Measurements from ENCODE around the gene GAPDHS.

The GAPDHS gene

GRCh38 chr19:35510626-35510964, 22.7 kb upstream of the GAPDHS start:
- DNase-seq (ENCODE audit: low read depth in 3 of 3): no peak

GRCh38 chr19:35511337-35511736, 21.9 kb upstream of the GAPDHS start:
- no peak for DNase-seq (ENCODE audit: low read depth in 3 of 3)

GRCh38 chr19:35512831-35513627, 20.2 kb upstream of the GAPDHS start:
- no peak for DNase-seq (ENCODE audit: low read depth in 3 of 3)

- no peak for DNase-seq (ENCODE audit: low read depth in 3 of 3)
Measured at GRCh38 chr19:35513628-35514281, 19.5 kb upstream of the GAPDHS start, which contains the start of gene DMKN. Gene DMKN (minus strand): TSS chr19:35513649. CDS start chr19:35513475, 174 bp downstream.

- no peak for DNase-seq (ENCODE audit: low read depth in 3 of 3)
Measured at GRCh38 chr19:35514282-35514809, 18.9 kb upstream of the GAPDHS start.

- DNase-seq (ENCODE audit: low read depth in 3 of 3): no peak
Measured at GRCh38 chr19:35516310-35516709, 16.9 kb upstream of the GAPDHS start.

GRCh38 chr19:35517342-35517741, 15.9 kb upstream of the GAPDHS start:
- DNase-seq (ENCODE audit: low read depth in 3 of 3): no peak

- no peak for DNase-seq (ENCODE audit: low read depth in 3 of 3)
Measured at GRCh38 chr19:35518313-35518712, 14.9 kb upstream of the GAPDHS start.

- no peak for DNase-seq (ENCODE audit: low read depth in 3 of 3)
Measured at GRCh38 chr19:35519291-35519690, 14.0 kb upstream of the GAPDHS start.

GRCh38 chr19:35521124-35521743, 12.0 kb upstream of the GAPDHS start:
- no peak for DNase-seq (ENCODE audit: low read depth in 3 of 3)

- no peak for DNase-seq (ENCODE audit: low read depth in 3 of 3)
Measured at GRCh38 chr19:35522745-35523327, 10.4 kb upstream of the GAPDHS start.

- no peak for DNase-seq (ENCODE audit: low read depth in 3 of 3)
Measured at GRCh38 chr19:35524181-35524837, 8.9 kb upstream of the GAPDHS start.

GRCh38 chr19:35525873-35526272, 7.4 kb upstream of the GAPDHS start:
- no peak for DNase-seq (ENCODE audit: low read depth in 3 of 3)

GRCh38 chr19:35528218-35529038, 4.8 kb upstream of the GAPDHS start, which contains the start of gene SBSN:
Gene SBSN (minus strand): TSS chr19:35528311. CDS start chr19:35528281, 30 bp downstream.
- DNase-seq (ENCODE audit: low read depth in 3 of 3): no peak

- no peak for DNase-seq (ENCODE audit: low read depth in 3 of 3)
Measured at GRCh38 chr19:35529241-35530218, 3.7 kb upstream of the GAPDHS start.

GRCh38 chr19:35531291-35531690, 2.0 kb upstream of the GAPDHS start:
- DNase-seq (ENCODE audit: low read depth in 3 of 3): no peak

- DNase-seq (ENCODE audit: low read depth in 3 of 3): no peak
Measured at GRCh38 chr19:35533822-35534392, 651 bp downstream of the GAPDHS start.

- DNase-seq (ENCODE audit: low read depth in 3 of 3): no peak
Measured at GRCh38 chr19:35534803-35535480, 1.7 kb downstream of the GAPDHS start.

- no peak for DNase-seq (ENCODE audit: low read depth in 3 of 3)
Measured at GRCh38 chr19:35539314-35539713, 6.1 kb downstream of the GAPDHS start.

Data from stimulated activated CD4-positive, alpha-beta T cell treated with anti-CD3 and anti-CD28 coated beads, TNF-alpha, amount 100 ng/mL, for 4 hours (primary cell).